Measurements from ENCODE around the gene IDH3B. TPM values are rescaled to one million over a fixed set of nuclear protein-coding genes. Genes with fewer than 3 reads are reported as not detected.

IDH3B gene
- 100 to 1,000 TPM in 1 of 2 donors, 10 to 100 TPM in 1; 78.7 to 105 TPM for total RNA-seq
- 100 to 1,000 TPM; 119 to 130 TPM for polyA plus RNA-seq (ENCODE audit: insufficient read length in 2 of 2)
- long read RNA-seq, donor 1, transcript IDH3B-201 (12 exons, 1,545 nt) = major isoform, 13 of 18 reads
- long read RNA-seq, donor 1, partial matches to known transcripts = 0 of 18 reads
- long read RNA-seq, donor 1, other reads (novel, unspliced or antisense) = 0 of 18 reads
- long read RNA-seq, donor 2, partial matches to known transcripts = 0 of 6 reads
- long read RNA-seq, donor 2, other reads (novel, unspliced or antisense) = 0 of 6 reads
- long read RNA-seq, donor 3, transcript IDH3B-201 (12 exons, 1,545 nt) = major isoform, 7 of 16 reads
- long read RNA-seq, donor 3, partial matches to known transcripts = 0 of 16 reads
- long read RNA-seq, donor 3, other reads (novel, unspliced or antisense) = 5 of 16 reads
- long read RNA-seq, donor 4, transcript IDH3B-201 (12 exons, 1,545 nt) = major isoform, 29 of 54 reads
- long read RNA-seq, donor 4, partial matches to known transcripts = 11 of 54 reads
- long read RNA-seq, donor 4, other reads (novel, unspliced or antisense) = 7 of 54 reads

DNA sequence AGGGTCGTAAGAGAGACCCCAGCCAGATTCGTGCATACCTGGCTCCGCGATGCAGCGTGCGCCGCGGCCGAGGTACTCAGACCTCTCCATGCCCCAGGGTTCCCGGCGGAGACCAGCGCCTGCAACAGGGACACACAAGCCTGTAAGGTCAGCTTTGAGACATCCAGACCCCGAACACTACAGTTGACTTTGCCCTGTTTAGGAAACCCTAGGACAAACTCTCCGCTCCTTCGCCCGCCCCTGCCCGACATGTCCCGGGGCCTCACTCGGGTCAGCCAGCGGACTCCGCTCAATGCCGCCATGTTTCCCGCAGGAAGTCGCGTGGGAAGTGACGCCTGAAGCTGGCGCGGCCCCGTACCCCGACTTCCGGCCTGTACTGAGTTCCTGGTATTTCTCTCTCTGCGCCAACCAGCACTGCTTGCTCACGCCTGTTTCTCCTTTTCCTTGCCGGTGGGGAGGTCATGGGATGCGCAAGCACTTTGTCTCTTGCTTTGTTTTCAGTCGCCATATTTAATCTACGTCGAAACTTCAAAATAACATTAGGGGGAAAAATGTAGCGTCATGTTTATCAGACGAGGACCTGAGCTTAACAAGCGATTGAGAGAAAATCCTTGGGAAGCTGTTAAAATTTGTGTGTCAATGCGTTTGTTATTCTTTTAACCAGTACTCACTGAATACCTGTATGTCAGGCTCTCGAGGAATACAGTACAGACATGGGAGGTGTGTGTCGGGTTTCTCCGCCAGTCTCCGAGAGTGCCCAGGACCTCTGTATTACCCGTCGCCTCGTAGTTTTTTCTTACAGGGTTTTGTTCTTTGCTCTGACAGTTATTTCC lies at the start of gene IDH3B:
Gene IDH3B, minus strand, starts transcription at position 330 of the 833 bp plus-strand sequence. Its CDS starts 28 bp downstream, at position 302.
- Histone ChIP-seq H3K9me3 (ENCODE audit: control insufficient read depth, insufficient read depth, low read length) (no peaks in the 10 kb centered on the region), H3K27ac (ENCODE audit: low read depth, low read length) (peak within 1 kb of the TSS; percentile 92), H3K27me3 (ENCODE audit: control insufficient read depth, insufficient read depth, low read length) (no peaks in the 10 kb centered on the region), H3K4me3 (ENCODE audit: low read depth, low read length) (peak within 1 kb of the TSS; percentile 91), H3K36me3 (ENCODE audit: control insufficient read depth, insufficient read depth, low read length) (peaks cover 30% of the 10 kb centered on the region), H3K4me1 (ENCODE audit: control insufficient read depth, insufficient read depth, low read length) (peaks cover 8% of the 10 kb centered on the region)
- WGBS (ENCODE audit: insufficient coverage) = under 1% methylated on average over 38 of the region's 49 CpGs
- peak; percentile 87 to 98 (median 91) for DNase-seq (ENCODE audit: low read depth in 4 of 6, low spot score in 6 of 6)

GRCh38 chr20:2713285-2713684 lies 49.3 kb upstream of the IDH3B start:
- Histone ChIP-seq H3K9me3 (ENCODE audit: control insufficient read depth, insufficient read depth, low read length) (peaks cover 2% of the 10 kb centered on the region), H3K4me1 (ENCODE audit: control insufficient read depth, insufficient read depth, low read length) (no peaks in the 10 kb centered on the region), H3K27ac (ENCODE audit: low read depth, low read length) (no peak overlapping the region), H3K36me3 (ENCODE audit: control insufficient read depth, insufficient read depth, low read length) (peaks cover 14% of the 10 kb centered on the region), H3K4me3 (ENCODE audit: low read depth, low read length) (no peak overlapping the region), H3K27me3 (ENCODE audit: control insufficient read depth, insufficient read depth, low read length) (no peaks in the 10 kb centered on the region)
- WGBS (ENCODE audit: insufficient coverage) = 11% methylated on average over 3 of the region's 3 CpGs
- no peak for DNase-seq (ENCODE audit: low read depth in 4 of 6, low spot score in 6 of 6)

DNA sequence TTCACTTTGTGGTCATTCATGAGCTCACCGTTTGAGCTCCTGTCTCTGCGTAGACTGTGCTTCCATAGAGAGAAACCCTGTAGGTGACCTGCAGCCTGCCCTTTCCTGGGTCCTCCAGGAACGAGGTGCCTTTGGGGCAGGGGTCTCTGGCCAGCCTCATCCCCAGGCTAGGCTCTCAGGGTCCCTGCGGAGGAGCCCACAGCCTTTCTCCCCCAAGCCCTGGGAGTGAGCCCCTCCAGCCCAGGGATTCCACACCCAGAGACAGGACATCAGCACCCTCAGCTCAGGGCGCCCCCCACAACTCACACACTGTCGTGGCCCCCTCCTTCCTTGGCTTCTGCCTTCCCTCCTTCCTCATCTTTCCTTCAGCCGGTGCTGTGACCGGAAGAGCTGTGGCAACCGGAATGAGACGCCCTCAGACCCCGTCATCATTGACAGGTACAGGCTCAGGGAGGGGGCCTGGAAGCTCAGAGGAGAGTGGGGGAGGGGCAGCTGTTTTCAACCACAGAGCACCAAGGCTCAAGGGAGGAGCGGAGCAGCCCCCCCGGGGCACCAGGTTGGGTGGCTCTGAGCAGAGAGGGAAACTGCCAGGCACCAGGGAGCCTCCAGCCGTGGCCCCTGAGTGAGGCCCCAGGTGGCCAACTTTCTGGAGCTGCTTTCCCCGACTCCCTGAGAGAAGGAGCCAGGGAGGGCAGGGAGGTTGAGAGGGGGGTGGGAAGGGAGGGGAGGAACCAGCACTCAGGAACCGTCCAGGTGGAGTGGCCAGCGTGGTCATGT lies 45.4 kb upstream of the IDH3B start:
- Histone ChIP-seq H3K27me3 (ENCODE audit: control insufficient read depth, insufficient read depth, low read length) (no peaks in the 10 kb centered on the region), H3K27ac (ENCODE audit: low read depth, low read length) (no peak overlapping the region), H3K36me3 (ENCODE audit: control insufficient read depth, insufficient read depth, low read length) (peaks cover 37% of the 10 kb centered on the region), H3K9me3 (ENCODE audit: control insufficient read depth, insufficient read depth, low read length) (no peaks in the 10 kb centered on the region), H3K4me3 (ENCODE audit: low read depth, low read length) (no peak overlapping the region), H3K4me1 (ENCODE audit: control insufficient read depth, insufficient read depth, low read length) (no peaks in the 10 kb centered on the region)
- WGBS (ENCODE audit: insufficient coverage) = 57% methylated on average over 11 of the region's 17 CpGs
- no peak for DNase-seq (ENCODE audit: low read depth in 4 of 6, low spot score in 6 of 6)

GRCh38 chr20:2708665-2709064 lies 44.6 kb upstream of the IDH3B start:
- 91% methylated on average over 6 of the region's 9 CpGs for WGBS (ENCODE audit: insufficient coverage)
- H3K36me3 ChIP-seq (ENCODE audit: control insufficient read depth, insufficient read depth, low read length) = peaks cover 37% of the 10 kb centered on the region
- H3K4me1 ChIP-seq (ENCODE audit: control insufficient read depth, insufficient read depth, low read length) = no peaks in the 10 kb centered on the region
- no peaks in the 10 kb centered on the region for H3K9me3 ChIP-seq (ENCODE audit: control insufficient read depth, insufficient read depth, low read length)
- H3K27me3 ChIP-seq (ENCODE audit: control insufficient read depth, insufficient read depth, low read length) = no peaks in the 10 kb centered on the region
- no peak overlapping the region for H3K27ac ChIP-seq (ENCODE audit: low read depth, low read length)
- no peak overlapping the region for H3K4me3 ChIP-seq (ENCODE audit: low read depth, low read length)
- no peak for DNase-seq (ENCODE audit: low read depth in 4 of 6, low spot score in 6 of 6)

GRCh38 chr20:2708073-2708415 lies 44.0 kb upstream of the IDH3B start:
- no peaks in the 10 kb centered on the region for H3K4me1 ChIP-seq (ENCODE audit: control insufficient read depth, insufficient read depth, low read length)

DNA sequence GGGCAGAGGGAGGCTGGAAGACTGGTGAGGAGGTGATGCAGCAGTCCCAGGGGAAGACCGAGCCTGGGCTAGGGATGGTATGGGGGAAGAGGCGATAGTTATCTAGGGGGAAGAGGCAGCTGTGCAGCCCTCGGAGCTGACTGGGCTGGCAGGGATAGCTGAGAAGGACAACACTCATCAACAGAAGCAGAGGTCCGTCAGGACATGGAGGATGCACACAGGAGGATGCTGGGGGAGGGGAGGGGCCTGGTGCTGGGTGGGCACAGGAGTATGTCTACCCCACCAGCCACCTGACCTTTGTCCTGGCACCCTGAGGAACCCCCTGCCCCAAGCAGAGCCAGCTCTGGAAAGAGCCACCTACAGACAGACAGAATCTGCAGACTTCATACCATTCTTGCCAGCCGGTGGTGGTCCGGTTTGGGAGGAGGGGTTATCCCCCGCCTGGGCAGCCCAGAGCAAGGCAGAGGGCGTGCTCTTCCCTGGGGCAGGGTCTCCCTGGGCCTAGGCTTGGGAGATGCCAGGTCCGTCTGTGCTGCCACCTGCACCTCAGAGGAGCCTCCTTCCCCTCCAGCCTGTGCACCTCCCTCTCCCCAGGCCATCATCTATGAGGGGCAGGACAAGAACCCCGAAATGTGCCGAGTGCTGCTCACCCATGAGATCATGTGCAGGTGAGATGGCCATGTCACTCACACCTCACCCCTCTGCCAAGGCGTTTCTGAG lies 43.5 kb upstream of the IDH3B start:
- no peak overlapping the region for H3K4me3 ChIP-seq (ENCODE audit: low read depth, low read length)
- no peaks in the 10 kb centered on the region for H3K27me3 ChIP-seq (ENCODE audit: control insufficient read depth, insufficient read depth, low read length)
- H3K36me3 ChIP-seq (ENCODE audit: control insufficient read depth, insufficient read depth, low read length) = peaks cover 37% of the 10 kb centered on the region
- H3K27ac ChIP-seq (ENCODE audit: low read depth, low read length) = no peak overlapping the region
- no peak for DNase-seq (ENCODE audit: low read depth in 4 of 6, low spot score in 6 of 6)
- WGBS (ENCODE audit: insufficient coverage) = 76% methylated on average over 11 of the region's 12 CpGs
- H3K9me3 ChIP-seq (ENCODE audit: control insufficient read depth, insufficient read depth, low read length) = no peaks in the 10 kb centered on the region
- no peaks in the 10 kb centered on the region for H3K4me1 ChIP-seq (ENCODE audit: control insufficient read depth, insufficient read depth, low read length)

More at GRCh38 chr20:2708073-2708415, 44.0 kb upstream of the IDH3B start:
- no peak for DNase-seq (ENCODE audit: low read depth in 4 of 6, low spot score in 6 of 6)
- H3K27me3 ChIP-seq (ENCODE audit: control insufficient read depth, insufficient read depth, low read length) = no peaks in the 10 kb centered on the region
- no peak overlapping the region for H3K4me3 ChIP-seq (ENCODE audit: low read depth, low read length)
- no peak overlapping the region for H3K27ac ChIP-seq (ENCODE audit: low read depth, low read length)
- no peaks in the 10 kb centered on the region for H3K9me3 ChIP-seq (ENCODE audit: control insufficient read depth, insufficient read depth, low read length)
- H3K36me3 ChIP-seq (ENCODE audit: control insufficient read depth, insufficient read depth, low read length) = peaks cover 37% of the 10 kb centered on the region
- WGBS (ENCODE audit: insufficient coverage) = 58% methylated on average over 5 of the region's 5 CpGs

DNA sequence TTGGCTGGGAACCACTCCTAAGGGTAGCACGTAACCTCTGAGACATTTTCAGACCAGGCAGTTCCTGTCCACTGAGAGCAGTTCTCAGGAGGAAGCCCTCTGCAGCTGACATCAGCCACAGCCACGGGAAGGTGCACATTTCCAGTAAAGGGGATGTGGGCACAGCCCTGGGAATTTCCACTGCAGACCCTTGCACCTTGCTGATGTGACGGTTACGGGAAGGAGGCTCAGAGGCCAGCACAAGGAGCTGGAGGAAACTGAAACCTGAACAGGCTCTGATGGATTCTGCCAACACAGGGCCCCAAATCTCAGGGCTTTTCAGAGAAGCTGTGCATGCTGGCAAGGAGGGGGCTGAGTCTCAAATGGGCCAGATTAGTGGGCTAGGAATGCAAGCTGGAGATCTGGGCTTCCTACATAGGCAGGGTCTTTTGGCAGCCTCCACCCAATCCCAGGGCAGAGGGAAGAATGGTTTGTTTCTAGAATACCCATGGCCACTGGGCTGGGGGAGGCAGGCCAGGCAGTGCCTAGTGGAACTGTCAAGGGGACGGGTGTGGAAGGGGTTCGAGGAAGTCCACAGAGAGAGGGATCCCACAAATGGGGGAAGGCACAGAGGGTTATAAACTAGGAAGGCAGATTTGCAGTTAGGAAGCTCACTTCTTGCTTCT lies 42.8 kb upstream of the IDH3B start:
- Histone ChIP-seq H3K9me3 (ENCODE audit: control insufficient read depth, insufficient read depth, low read length) (no peaks in the 10 kb centered on the region), H3K4me1 (ENCODE audit: control insufficient read depth, insufficient read depth, low read length) (peaks cover 2% of the 10 kb centered on the region), H3K4me3 (ENCODE audit: low read depth, low read length) (no peak overlapping the region), H3K27me3 (ENCODE audit: control insufficient read depth, insufficient read depth, low read length) (no peaks in the 10 kb centered on the region), H3K27ac (ENCODE audit: low read depth, low read length) (no peak overlapping the region), H3K36me3 (ENCODE audit: control insufficient read depth, insufficient read depth, low read length) (peaks cover 37% of the 10 kb centered on the region)
- whole genome bisulfite sequencing (ENCODE audit: insufficient coverage) = 86% methylated on average over 6 of the region's 6 CpGs
- no peak for DNase-seq (ENCODE audit: low read depth in 4 of 6, low spot score in 6 of 6)

- Histone ChIP-seq H3K36me3 (ENCODE audit: control insufficient read depth, insufficient read depth, low read length) (peaks cover 37% of the 10 kb centered on the region), H3K4me1 (ENCODE audit: control insufficient read depth, insufficient read depth, low read length) (peaks cover 9% of the 10 kb centered on the region), H3K27ac (ENCODE audit: low read depth, low read length) (no peak overlapping the region), H3K9me3 (ENCODE audit: control insufficient read depth, insufficient read depth, low read length) (no peaks in the 10 kb centered on the region), H3K4me3 (ENCODE audit: low read depth, low read length) (no peak overlapping the region), H3K27me3 (ENCODE audit: control insufficient read depth, insufficient read depth, low read length) (no peaks in the 10 kb centered on the region)
- 69% methylated on average over 9 of the region's 14 CpGs for WGBS (ENCODE audit: insufficient coverage)
- no peak for DNase-seq (ENCODE audit: low read depth in 4 of 6, low spot score in 6 of 6)
These were observed 42.1 kb upstream of the IDH3B start for GRCh38 chr20:2705931-2706645.
